AG09319 (cell line): ENCODE data around the gene PAPOLB.

Experiments
- DNase-seq: peaks from one replicate; pipeline ENCODE4 v3.0.0-alpha.2; 2010; ENCODE audit warnings: low read depth; ENCODE audit errors: extremely low read depth
- TF ChIP-seq, protein P1 (sequence below): IDR thresholded peaks from 2 replicates; pipeline ENCODE4 v1.5.1; 2011; ENCODE audit warnings: low read depth, mild to moderate bottlenecking, inconsistent platforms, low read length, moderate library complexity

The PAPOLB gene

DNA sequence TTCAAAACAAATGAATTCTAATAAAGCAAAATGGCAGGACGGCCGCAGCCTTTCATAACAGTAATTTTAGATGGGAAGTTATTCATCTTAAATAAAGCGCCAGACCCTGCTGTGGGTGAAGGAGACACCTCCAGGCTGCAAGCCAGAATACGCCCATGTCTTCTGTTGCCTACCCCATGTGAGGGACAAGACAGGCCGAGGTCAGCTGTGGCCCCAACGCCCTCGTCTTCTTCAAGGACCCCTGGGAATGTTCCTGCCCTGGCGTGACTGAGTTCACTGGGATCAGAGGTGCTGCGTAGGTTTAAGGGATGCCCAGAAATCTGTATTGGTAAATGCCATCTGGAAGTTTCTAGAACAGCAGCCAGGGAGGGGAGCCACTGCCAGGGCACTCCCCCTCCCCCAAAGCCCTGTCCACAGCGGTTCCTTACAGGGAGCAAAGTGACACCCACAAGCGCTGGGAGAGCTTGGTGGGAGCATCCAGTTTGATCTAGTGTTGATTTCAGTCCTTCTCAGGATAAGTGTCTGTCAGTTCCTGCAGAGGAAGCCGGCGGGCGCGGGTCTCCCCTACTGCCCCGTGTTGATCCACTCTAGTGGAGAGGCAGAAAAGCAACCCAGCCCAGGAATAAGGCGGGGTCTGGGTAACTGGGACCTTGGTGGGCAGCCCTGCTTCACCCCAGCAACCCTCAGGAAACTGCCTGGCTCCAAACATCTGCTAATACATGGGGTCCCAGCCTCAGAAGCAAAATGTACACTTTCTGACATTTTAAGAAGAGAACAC is 20.6 kb downstream of the PAPOLB start:
- TF ChIP-seq, protein P1, sequence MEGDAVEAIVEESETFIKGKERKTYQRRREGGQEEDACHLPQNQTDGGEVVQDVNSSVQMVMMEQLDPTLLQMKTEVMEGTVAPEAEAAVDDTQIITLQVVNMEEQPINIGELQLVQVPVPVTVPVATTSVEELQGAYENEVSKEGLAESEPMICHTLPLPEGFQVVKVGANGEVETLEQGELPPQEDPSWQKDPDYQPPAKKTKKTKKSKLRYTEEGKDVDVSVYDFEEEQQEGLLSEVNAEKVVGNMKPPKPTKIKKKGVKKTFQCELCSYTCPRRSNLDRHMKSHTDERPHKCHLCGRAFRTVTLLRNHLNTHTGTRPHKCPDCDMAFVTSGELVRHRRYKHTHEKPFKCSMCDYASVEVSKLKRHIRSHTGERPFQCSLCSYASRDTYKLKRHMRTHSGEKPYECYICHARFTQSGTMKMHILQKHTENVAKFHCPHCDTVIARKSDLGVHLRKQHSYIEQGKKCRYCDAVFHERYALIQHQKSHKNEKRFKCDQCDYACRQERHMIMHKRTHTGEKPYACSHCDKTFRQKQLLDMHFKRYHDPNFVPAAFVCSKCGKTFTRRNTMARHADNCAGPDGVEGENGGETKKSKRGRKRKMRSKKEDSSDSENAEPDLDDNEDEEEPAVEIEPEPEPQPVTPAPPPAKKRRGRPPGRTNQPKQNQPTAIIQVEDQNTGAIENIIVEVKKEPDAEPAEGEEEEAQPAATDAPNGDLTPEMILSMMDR = no peak
- DNase-seq = no peak

DNA sequence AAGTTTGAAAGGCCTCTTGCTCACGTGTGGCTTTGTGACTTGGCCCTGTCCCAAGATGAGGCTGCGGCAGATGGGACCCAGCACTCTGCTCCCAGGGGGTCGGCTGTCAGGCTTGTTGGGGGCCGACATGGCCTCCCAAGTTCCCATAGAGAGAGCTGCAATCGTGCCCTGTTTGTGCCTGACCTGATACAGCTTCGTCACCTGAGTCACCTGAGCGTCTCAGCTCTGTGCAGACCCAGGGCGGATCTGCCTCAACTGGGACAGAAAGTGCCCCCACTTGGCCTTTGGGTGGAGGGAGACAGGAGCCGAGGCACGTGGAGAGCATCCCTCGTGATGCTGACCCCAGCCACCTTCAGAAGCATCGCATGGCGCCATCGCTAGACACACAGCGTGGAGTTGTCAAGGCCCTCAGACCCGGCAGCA is 21.7 kb downstream of the PAPOLB start:
- TF ChIP-seq, protein P1 = no peak
- no peak for DNase-seq

DNA sequence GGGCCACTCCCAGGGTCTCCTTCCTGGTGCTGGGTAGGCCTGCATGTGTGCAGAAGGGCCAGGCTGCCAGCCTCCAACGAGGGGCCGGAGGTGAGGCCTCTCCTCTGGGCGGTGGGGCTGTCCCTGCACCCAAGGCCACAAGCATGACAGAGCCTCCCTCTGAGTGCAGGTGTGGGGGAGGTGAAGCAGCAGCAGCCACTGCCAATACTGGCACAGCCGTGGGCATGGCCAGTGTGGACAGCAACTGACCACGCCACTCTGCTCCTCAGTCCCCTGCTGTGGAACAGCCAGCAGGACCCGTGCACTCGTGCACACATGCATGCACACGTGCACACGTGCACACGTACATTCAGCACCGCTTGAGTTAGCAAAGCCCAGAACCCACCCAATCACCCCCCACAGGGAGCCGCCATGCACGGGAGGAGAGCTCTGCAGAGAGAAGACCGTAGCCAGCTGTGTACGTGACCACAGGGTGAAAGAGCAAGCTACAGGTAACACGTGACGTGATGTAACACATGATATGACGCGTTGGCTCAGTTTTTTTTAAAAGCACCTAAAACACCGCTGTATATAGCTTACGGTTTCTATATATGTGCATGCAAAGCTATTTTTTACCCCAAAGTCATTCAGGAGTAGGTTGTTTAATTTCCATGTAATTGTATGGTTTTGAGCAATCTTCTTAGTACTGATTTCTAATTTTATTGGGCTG is 23.1 kb downstream of the PAPOLB start:
- TF ChIP-seq, protein P1 = no peak
- DNase-seq = no peak

DNA sequence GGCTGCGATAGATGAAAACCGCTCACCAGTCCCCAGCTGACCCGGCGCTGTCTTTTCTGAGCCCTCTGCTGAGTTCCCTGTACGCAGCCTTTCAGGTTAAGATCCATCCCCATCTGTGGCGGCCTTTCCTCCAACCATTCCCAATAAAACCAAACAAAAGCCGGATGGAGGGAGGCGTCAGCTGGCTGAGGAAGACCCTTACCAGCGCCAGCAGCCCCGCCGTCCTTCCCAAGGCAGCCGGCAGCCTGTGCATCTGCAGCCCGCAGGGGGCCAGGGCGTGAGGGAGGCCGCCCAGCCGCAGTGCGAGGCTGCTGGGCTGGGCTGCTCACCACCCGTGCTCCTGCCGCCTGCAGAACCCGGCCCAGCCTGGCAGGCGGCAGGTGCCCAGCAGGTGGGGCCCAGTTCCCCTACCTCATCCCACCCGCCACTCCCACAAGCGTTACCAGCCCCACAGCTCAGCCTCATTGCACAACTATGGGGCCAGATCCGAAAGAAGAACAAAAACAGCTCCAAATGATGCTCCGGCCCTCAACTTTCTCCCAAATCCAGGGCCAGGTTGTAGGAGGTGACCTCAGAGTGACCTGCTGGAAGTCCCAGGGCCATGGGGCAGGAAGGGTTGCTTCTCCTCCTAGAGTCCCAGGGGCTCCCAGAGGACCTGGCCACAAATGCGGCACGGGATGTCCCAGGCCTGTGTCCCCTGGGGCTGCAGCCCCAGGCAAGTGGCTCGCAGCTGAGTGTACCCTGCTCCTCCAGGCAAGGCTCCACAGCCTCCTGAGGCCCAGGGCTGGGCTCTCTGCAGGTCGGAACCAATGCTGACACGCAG is 23.8 kb downstream of the PAPOLB start:
- no peak for DNase-seq

DNA sequence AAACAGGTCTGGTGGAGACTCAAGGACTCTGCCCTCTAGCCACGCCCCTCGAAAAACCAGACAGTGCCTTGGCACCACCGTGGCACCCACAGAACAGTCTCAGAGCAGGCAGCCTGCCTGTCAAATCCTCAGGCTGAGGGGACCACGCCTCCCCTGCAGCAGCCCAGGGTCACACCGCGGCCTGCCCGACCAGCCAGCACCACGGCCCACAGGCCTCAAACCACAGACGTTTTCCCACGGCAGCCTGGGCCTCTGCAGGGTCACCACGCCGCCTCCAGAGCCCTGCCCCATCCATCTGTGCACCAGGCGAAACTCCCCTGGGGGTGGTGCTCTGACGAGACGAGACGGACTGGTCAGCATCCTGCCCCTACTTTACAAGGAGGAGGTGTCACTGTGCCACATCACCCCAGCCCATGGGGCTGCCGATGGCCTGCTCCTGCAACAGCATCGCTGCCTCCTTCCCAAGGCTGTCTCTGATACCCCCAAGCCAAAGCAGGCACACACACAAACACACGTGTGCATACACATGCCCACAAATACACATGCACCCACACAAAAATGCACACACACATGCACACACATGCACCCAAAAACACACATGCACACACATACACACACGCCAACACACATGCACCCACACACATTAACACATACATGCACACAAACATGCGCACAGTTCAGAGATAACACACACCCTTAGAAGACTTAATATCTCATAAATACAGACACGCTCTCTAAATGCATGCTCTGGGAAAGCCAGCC is 24.6 kb downstream of the PAPOLB start:
- TF ChIP-seq, protein P1 = no peak
- no peak for DNase-seq

More for the DNA sequence above, 23.8 kb downstream of the PAPOLB start:
- TF ChIP-seq, protein P1 = no peak

DNA sequence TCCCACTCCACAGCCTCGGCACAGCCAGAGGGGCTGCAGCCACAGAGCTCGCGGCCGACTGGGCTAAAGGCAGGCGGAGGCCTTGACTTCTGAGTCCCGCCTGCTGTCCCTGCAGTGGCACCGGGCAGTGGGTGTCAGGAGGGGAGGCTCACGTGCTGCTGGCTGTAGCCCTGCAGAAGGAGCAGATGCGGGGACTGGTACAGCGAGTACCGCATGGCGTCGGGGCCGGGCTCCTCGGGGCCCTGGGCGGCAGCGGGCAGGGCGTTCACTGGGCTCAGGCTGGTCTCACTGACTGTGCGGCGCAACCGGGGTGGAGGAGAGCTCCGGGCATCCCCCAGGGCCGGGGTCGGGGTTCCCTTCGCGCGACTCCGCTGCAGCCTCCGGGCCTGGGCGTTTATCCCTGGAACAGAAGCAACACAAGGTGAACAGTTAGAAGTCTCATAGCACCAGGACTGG is 25.6 kb downstream of the PAPOLB start:
- no peak for DNase-seq
- TF ChIP-seq, protein P1 = no peak
